ENCODE measurements around the gene UPF2. TPM values are rescaled to one million over a fixed set of nuclear protein-coding genes. Genes with fewer than 3 reads are reported as not detected.

Gene UPF2
- total and polyA plus RNA-seq, 3 donors from 2014 or later: 15.7 to 43.7 (median 36.9) TPM

- TF ChIP-seq CTCF (IDR thresholded peaks at IDR 0.05) (no peak), POLR2A (IDR thresholded peaks at IDR 0.05) (no peak)
- Histone ChIP-seq H3K27ac (no peak overlapping the region), H3K9me3 (no peaks in the 10 kb centered on the region), H3K36me3 (ENCODE audit: low read depth, missing control alignments) (no peaks in the 10 kb centered on the region), H3K4me1 (peaks cover 7% of the 10 kb centered on the region), H3K4me3 (no peak overlapping the region), H3K27me3 (no peaks in the 10 kb centered on the region)
- intact Hi-C loops (cut with DNase I; ENCODE audit: low total_unique reads): no loop called here
- WGBS, 2 donors: 94% methylated on average over 14 of the region's 14 CpGs
- DNase-seq: no peak
Observed at GRCh38 chr10:11882646-11883375, 159.8 kb downstream of the UPF2 start.

- no peak for TF ChIP-seq POLR2A (IDR thresholded peaks at IDR 0.05)
- no peak for TF ChIP-seq CTCF (IDR thresholded peaks at IDR 0.05)
- no peaks in the 10 kb centered on the region for H3K27me3 ChIP-seq
- WGBS, 2 donors: 67 to 74% methylated on average over 16 to 21 of the region's 21 CpGs
- no peak for DNase-seq
- H3K4me1 ChIP-seq: peaks cover 7% of the 10 kb centered on the region
- no peak overlapping the region for H3K27ac ChIP-seq
- H3K4me3 ChIP-seq: no peak overlapping the region
- intact Hi-C loops (cut with DNase I; ENCODE audit: low total_unique reads): no loop called here
- H3K9me3 ChIP-seq: no peaks in the 10 kb centered on the region
- H3K36me3 ChIP-seq (ENCODE audit: low read depth, missing control alignments): no peaks in the 10 kb centered on the region
Observed at GRCh38 chr10:11881477-11882417, 160.9 kb downstream of the UPF2 start.

GRCh38 chr10:11881030-11881476 is 161.6 kb downstream of the UPF2 start:
- 78 to 83% methylated on average over 6 to 11 of the region's 11 CpGs for WGBS, 2 donors
- Histone ChIP-seq H3K4me3 (no peak overlapping the region), H3K27ac (no peak overlapping the region), H3K27me3 (no peaks in the 10 kb centered on the region), H3K36me3 (ENCODE audit: low read depth, missing control alignments) (no peaks in the 10 kb centered on the region), H3K4me1 (peaks cover 4% of the 10 kb centered on the region), H3K9me3 (no peaks in the 10 kb centered on the region)
- intact Hi-C loops (cut with DNase I; ENCODE audit: low total_unique reads): no loop called here
- DNase-seq: no peak
- TF ChIP-seq CTCF (IDR thresholded peaks at IDR 0.05) (no peak), POLR2A (IDR thresholded peaks at IDR 0.05) (no peak)

GRCh38 chr10:11880151-11881029 is 162.2 kb downstream of the UPF2 start:
- 89 to 94% methylated on average over 19 to 32 of the region's 32 CpGs for WGBS, 2 donors
- Histone ChIP-seq H3K36me3 (ENCODE audit: low read depth, missing control alignments) (no peaks in the 10 kb centered on the region), H3K4me3 (no peak overlapping the region), H3K27me3 (no peaks in the 10 kb centered on the region), H3K4me1 (peaks cover 11% of the 10 kb centered on the region), H3K27ac (no peak overlapping the region), H3K9me3 (no peaks in the 10 kb centered on the region)
- no peak for TF ChIP-seq POLR2A (IDR thresholded peaks at IDR 0.05)
- TF ChIP-seq CTCF (IDR thresholded peaks at IDR 0.05): no peak
- no peak for DNase-seq
- intact Hi-C loops (cut with DNase I; ENCODE audit: low total_unique reads): no loop called here
